Right renal cortex interstitium (tissue), 3 donors: ENCODE measurements around the gene TUT1. TPM values are rescaled to one million over a fixed set of nuclear protein-coding genes. Genes with fewer than 3 reads are reported as not detected.

Experiments
- DNase-seq, 3 donors: peaks; one replicate each; pipeline ENCODE4 v3.0.0-alpha.2; 2013; ENCODE audit warnings: low read depth in 3 of 3, low spot score in 2 of 3
- polyA plus RNA-seq, 3 donors: library from polyadenylated mRNA; unstranded; fragments of 120-200 nt; gene quantifications; one replicate each; pipeline ENCODE4 v1.2.1, GENCODE V29; 2013; ENCODE audit not compliant: insufficient read length in 3 of 3

The TUT1 gene
- polyA plus RNA-seq, 3 donors: 17.9 to 21.5 (median 19.0) TPM

DNA sequence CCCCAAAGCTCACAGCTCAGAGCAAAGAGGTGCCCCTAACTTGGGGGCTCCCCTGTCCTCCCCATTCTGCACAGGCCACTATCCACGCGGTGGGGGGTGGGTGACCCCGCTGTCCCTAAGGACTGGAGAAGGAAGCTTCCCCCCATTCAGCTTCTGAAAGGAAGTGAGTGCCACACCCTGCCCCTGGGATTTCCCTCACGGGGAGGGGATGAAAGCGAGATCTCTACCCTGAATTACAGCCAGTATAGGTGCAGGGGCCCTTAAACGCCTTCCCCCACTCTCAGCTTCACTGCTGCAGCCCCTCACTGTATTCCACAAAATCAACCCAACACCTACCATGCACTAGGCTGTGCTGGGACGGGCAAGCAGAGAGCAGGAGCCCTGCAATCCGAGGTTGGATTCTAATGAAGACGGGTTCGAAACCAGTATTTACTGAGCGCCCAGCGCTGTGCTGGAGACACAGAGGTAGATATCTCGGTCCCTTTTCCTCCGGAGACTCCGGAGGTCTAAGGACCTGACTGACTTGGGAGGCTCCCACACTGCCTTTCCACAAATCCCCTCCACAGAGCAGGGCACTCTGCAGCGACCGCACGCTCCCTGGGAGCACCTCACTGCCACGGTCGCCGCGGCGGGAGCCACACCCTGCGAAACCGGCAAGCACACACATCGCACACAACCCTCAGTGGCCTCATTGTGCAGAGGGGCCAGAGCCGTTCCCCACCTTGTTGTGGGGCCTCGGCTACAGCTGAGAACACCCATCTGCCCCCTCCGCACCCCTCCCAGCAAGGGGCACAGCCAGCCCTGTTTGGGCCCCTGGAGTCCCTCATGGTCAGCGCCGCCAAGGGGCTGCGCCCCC, 46.5 kb downstream of the TUT1 start:
- no peak for DNase-seq

DNA sequence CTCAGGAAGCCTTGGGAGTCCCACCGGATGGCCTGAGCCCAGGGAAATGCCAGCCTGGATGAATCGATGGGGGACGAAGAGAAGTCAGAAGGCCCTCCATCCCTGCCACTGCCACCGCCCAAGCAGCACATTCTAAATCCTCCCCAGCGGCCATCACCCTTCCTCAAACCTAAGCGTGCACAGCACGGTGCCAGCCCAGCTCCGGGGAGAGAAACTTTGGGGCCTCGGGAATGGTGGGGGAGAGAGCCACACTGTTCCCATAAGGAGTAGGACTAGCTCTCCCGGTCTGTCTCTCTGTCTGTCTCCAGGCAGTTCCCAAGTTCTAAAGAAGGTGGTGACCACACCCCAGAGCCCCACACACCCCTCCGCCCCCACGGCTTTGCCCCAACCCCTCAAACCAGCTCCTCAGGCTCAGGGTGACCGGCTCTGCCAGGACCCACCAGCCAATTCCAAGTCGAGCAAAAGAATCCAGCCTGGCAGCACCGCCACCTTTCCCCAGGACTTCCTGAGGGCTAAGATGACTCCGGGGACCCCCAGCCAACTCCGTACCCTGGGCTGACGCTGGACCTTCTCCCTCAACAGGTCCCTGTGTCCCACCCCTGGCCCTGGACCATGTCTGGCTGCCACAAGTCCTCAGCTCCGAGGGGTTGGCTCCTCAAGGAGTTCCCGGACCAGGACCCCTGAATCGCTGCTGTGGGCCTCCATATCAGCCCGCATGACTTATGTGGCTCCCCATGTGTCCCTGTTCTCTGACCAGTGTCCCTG, 47.5 kb downstream of the TUT1 start:
- DNase-seq: no peak

DNA sequence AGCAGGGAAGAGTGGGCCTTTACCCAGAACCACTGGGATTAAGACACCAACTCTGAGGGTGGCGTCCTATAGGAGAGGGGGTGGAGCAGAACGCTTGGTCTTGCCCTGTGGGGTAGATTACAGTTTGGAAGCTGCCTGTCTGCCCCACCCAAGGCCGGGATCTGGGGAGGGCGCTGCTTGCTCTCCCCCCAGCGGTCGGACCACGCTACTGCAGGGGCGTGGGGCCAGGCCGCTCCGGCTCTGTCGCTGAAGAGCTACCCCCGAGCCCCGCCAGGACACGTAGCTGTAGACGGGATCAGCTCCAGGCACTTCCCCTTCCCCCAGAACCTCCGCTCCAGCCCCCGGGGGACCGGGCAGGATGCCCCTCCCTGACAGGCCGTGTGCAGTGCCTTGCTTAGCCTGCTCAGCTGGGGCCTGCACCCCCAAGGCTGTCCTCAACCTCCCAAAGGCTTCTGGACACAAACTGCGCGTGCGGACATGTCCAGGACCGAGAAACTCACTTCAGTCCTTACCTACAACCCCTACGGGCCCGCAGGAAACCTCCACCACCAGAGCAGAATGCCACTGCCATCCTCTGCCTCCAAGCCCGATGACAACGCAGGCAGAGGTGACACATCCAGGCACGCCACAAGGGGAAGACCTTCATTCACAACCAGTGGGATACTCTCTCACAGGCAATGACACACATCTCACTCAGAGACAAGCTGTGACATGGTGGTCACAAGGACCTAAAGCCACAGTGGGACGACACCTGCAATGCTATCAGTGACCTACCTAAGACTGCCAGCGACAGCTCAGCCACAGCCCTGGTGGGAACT, 48.4 kb downstream of the TUT1 start:
- no peak for DNase-seq

DNA sequence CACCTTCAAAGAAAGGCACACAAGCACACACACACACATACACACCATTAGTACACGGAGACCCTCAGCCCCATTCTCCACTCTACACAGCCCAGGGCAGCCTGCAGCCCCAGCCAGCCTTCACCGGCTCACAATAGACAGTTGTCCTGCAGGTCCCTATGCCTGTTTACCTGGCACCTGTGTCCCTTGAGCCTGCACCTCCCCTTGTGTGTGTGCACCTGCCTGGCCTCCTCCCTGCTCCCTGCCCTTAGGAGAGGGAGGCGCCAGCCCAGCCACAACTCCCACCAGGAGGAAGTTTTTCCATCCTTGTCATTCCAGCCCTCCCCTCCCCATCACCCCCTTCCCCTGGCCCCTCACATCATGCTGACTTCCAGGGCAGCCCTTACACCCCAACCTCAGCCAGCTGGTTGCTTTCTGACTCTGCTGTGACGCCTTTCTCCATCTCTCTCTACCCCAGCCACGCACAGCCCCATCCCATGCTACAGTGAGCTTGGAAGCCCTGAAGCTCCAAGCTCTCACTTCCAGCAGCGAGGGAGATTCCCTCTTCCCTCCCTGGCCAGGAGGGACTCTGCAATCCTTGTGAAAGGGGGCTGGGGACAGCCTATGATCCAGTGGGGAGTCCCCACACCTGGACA, 49.1 kb downstream of the TUT1 start:
- no peak for DNase-seq

DNA sequence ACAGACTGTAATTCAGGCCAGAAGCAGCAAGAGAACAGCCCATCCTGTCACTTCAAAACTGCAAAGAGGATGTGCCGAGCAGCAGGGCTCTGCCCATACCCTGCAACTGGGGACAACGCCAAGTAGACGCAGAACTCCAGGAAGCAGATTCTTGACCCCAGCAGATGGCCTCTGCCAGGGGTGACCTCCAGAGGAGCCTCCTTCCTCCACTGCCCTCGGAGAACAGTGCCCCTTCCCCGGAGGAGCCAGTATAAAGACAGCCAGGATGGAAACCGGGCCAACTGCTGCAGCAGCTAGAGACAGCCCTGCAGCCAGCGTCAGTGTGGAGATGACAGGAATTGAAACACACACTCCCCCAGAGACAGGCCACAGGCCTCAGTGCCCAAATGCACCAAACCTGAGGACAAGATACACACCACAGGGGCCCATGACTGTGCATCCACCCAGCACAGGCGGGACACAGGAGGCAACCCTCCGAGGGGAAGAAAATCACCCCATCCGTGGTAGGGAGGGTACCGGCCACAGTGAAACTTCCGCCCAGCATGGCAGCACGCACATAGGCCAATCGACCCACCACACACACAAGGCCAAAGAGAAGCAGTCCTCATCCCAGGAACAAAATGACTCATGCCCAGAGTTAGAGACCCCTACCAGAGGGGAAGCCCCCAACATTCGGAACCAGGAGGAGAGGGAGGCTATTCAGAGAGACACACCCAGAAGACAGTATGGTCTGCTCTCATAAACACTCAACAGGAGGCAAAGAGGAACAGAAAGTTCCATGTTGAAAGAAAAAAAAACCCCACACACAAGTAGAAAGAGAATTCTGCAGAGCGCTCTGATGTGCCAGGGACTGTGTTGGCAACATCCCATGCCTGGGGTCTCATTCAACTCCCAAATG, 50.3 kb downstream of the TUT1 start:
- DNase-seq: no peak

DNA sequence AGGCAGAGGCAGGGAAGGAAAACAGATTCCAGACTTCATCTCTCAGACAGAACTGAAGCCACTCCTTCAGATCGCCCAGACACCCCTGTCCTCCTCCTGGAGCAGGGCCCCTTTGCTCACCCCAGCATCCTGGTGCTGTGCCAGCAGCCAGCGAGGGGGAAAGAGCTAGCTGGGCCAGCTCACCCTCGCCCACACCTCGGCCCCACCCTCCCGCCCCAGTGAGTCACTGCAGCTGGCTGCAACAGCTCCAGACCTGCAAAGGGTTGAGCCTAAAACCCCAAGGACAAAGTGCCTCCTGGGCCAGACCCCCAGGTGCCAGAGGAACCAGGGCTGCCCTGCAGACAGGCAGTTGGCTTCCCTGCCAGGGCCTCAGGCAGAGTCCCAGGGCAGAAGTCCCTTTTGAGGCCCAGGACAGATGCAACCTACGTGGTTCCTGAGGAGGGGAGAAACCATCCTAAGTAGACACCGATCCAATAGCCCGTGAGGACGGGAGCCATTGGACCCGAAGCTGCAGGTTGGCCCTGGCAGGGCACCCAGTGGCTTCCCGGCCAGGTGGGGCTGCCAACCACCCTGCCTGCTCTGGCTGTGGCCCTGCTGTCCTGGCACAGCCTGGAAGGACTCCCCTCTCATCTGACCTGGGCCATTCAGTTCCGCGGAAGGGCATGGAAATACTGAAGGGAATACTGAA, 51.9 kb downstream of the TUT1 start:
- DNase-seq: no peak

DNA sequence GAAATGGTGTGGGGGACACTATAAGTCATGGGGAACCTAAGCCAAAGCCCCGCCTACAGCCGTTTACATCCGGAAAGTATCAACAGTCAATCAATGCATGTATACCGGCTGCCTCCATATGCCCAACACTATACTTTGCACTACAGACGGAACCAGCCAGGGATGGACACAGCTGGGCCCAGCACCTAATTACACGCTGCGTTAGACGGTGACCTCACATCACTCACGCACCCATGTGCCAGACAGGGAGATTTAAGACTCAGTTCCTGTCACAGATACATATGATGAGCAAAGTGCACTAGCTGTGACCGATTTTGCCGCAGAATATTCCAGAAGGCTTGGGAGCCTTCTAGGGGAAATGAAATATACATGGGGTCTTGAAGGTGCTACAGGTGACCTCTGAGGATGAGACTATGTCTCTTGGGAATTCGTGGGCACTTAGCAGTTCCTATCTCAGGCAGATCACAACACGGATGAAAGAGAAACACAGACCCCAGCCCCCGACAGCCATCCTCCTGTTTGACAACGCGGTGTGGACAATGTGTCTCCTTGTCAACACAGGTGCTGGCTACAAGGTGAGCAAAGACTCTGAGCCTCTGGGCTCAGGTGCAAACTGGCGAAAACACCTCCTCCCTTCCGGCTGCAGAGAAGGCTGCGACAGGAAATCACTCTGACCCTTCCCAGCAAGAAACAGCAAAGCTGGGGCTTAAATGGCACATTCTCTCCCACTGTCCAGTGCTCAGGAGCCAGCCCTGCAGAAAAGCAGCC, 52.7 kb downstream of the TUT1 start:
- no peak for DNase-seq

DNA sequence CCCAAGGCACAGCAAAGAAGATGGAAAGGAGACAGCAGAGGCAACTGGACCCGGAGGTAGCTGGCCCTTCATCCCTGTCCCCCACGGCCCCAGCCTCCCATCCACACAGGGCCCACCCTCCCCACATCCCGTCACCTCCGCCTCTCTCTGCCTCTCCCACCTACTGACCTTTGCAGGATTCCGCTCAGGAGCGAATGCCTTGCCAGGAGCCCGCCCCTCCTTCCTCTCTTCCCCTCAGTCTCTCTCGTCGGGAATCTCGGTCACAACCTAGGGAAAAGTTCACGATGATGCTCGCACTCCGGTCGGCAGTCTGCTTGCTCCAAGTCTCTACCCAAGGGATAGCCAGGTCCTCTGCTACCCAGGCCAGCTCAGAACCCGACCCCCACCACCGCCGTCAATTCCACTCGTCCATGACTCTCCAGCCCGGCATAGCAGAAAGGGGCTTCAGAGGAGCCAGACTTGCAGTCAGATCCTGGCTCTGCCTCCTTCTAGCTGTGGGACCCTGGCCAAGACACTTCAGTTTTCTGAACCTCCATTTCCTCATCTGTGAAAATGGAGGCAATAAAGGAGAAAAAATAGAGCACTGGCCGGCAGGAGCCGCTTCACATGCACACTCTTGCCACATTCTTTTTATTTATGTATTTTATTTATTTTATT, 54.9 kb downstream of the TUT1 start:
- no peak for DNase-seq

DNA sequence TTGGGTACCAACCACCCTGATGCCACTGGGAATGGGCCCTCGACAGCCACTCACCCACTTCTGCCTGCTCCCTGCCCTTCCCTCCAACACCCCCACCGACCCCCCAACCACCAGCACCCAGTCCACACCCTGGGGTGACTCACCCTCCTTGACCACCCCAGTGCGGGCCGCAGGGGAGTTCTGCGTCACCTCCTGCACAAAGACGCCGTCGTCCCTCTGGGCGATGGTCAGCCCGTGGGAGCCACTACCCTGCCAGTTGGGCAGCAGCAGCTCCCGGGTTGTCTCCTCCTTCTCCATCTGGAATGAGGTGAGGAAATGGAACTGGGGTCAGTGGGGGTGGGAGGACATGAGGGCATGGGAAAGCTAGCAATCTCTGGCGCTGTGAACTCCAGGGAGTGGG, 55.5 kb downstream of the TUT1 start:
- DNase-seq: no peak

DNA sequence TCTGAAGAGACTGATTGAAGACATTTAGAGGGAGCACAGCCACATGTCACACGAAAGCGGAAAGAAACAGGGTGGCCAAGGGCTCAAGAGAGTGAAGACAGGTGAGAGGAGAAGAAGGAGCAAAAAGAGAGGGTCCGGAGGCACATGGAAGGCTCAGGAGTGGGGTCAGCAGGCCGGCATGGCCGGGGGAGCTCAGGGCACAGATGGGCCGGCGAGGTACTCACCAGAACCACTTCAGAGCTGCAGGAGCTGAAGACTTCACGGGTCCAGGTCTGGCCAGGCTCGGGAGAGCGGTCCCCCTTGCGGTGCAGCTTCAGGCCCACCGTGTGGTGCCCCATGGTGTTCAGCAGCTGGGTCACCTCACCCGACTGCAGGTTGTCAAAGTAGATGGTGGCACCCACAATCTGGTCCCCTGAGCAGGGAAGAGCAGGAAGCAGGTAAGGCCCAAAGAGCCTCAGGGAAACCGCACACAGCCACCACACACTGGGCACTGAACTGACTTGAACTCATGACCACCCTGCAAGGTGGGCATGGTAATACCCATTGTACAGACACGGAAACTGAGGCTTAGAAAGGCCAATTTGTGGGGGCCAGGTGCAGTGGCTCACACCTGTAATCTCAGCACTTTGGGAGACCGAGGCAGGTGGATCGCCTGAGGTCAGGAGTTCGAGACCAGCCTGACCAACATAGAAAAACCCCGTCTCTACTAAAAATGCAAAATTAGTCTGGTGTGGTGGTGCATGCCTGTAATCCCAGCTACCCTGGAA, 56.4 kb downstream of the TUT1 start:
- no peak for DNase-seq

DNA sequence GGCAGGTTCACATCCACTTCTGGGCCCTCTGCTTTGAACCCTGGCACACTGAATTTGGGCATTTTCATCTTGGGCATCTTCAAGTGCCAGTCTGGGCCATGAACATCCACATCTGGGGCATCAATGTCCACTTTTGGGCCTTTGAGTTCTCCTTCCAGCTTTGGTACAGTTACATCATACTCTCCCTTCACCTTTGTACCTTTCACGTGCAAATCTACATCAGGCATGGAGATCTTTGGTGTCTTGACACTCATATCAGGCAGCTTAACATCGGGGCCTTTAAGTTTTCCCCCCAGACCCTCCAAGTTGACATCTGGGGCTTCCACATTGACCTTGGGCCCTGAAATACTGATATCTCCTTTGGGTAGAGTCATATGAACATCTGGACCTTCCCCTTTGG, 59.2 kb downstream of the TUT1 start:
- no peak for DNase-seq

Other genes starting within 250 kb of the TUT1 start
- gene SCGB1A1, start 172.5 kb downstream of the TUT1 start, polyA plus RNA-seq: not detected
- 100 to 1,000 TPM; 204 to 222 (median 220) TPM for gene AHNAK, start 44.7 kb downstream of the TUT1 start, polyA plus RNA-seq
- gene EEF1G, start 17.6 kb downstream of the TUT1 start, polyA plus RNA-seq: 1,000 to 10,000 TPM; 2,168 to 2,372 (median 2,294) TPM
- gene MTA2, start 10.3 kb upstream of the TUT1 start, polyA plus RNA-seq: 10 to 100 TPM; 90.2 to 96.7 (median 96.2) TPM
- 10 to 100 TPM; 24.4 to 32.6 (median 26.1) TPM for gene EML3, start 21.3 kb upstream of the TUT1 start, polyA plus RNA-seq
- 1 to 10 TPM; 2.7 to 3.6 (median 3.6) TPM for gene ROM1, start 21.7 kb upstream of the TUT1 start, polyA plus RNA-seq
- gene B3GAT3, start 30.5 kb upstream of the TUT1 start, polyA plus RNA-seq: 10 to 100 TPM; 23.1 to 27.0 (median 25.0) TPM
- 100 to 1,000 TPM; 390 to 407 (median 396) TPM for gene GANAB, start 55.1 kb upstream of the TUT1 start, polyA plus RNA-seq
- 10 to 100 TPM; 19.0 to 21.3 (median 19.4) TPM for gene INTS5, start 61.8 kb upstream of the TUT1 start, polyA plus RNA-seq
- 10 to 100 TPM; 47.0 to 57.9 (median 51.7) TPM for gene C11orf98, start 73.7 kb upstream of the TUT1 start, polyA plus RNA-seq
- 1 to 10 TPM; 3.9 to 5.6 (median 4.3) TPM for gene CSKMT, start 73.8 kb upstream of the TUT1 start, polyA plus RNA-seq
- 1 to 10 TPM; 6.6 to 8.4 (median 6.8) TPM for gene UQCC3, start 80.2 kb upstream of the TUT1 start, polyA plus RNA-seq
- gene LBHD1, start 80.7 kb upstream of the TUT1 start, polyA plus RNA-seq: 1 to 10 TPM; 5.4 to 8.2 (median 6.1) TPM
- gene UBXN1, start 87.5 kb upstream of the TUT1 start, polyA plus RNA-seq: 100 to 1,000 TPM; 160 to 169 (median 161) TPM
- gene LRRN4CL, start 98.0 kb upstream of the TUT1 start, polyA plus RNA-seq: under 1 TPM; 0.78 to 0.95 (median 0.85) TPM
- 10 to 100 TPM; 65.2 to 74.4 (median 71.1) TPM for gene BSCL2, start 115.9 kb upstream of the TUT1 start, polyA plus RNA-seq
- gene GNG3, start 116.2 kb upstream of the TUT1 start, polyA plus RNA-seq: 1 to 10 TPM; 1.5 to 1.9 (median 1.7) TPM
- 10 to 100 TPM; 78.7 to 83.8 (median 81.4) TPM for gene HNRNPUL2, start 135.9 kb upstream of the TUT1 start, polyA plus RNA-seq
- gene TTC9C, start 137.0 kb upstream of the TUT1 start, polyA plus RNA-seq: 10 to 100 TPM; 35.2 to 42.4 (median 38.0) TPM
- gene ZBTB3, start 162.6 kb upstream of the TUT1 start, polyA plus RNA-seq: 1 to 10 TPM; 6.8 to 9.1 (median 7.0) TPM
- 100 to 1,000 TPM; 173 to 180 (median 179) TPM for gene POLR2G, start 170.1 kb upstream of the TUT1 start, polyA plus RNA-seq
- gene TAF6L, start 179.9 kb upstream of the TUT1 start, polyA plus RNA-seq: 10 to 100 TPM; 27.9 to 30.9 (median 28.4) TPM
- 10 to 100 TPM; 66.4 to 71.6 (median 67.9) TPM for gene TMEM179B, start 195.9 kb upstream of the TUT1 start, polyA plus RNA-seq
- gene TMEM223, start 200.5 kb upstream of the TUT1 start, polyA plus RNA-seq: 10 to 100 TPM; 22.5 to 26.6 (median 26.3) TPM
- 100 to 1,000 TPM; 107 to 140 (median 121) TPM for gene NXF1, start 213.9 kb upstream of the TUT1 start, polyA plus RNA-seq
- gene STX5, start 240.5 kb upstream of the TUT1 start, polyA plus RNA-seq: 10 to 100 TPM; 50.3 to 54.5 (median 51.4) TPM
- gene TEX54, start 241.3 kb upstream of the TUT1 start, polyA plus RNA-seq: under 1 TPM; 0.28 to 0.43 (median 0.33) TPM
- gene WDR74, start 248.1 kb upstream of the TUT1 start, polyA plus RNA-seq: 10 to 100 TPM; 31.2 to 36.0 (median 33.7) TPM